HG03103 (cell line): ENCODE measurements around the gene MFRP.

Source experiments
- ATAC-seq: cut with Tn5 transposase; IDR thresholded peaks from one replicate; pipeline ENCODE4 v1.9.1; 2021; ENCODE audit warnings: low read depth; ENCODE audit not compliant: unreplicated experiment

The MFRP gene

DNA sequence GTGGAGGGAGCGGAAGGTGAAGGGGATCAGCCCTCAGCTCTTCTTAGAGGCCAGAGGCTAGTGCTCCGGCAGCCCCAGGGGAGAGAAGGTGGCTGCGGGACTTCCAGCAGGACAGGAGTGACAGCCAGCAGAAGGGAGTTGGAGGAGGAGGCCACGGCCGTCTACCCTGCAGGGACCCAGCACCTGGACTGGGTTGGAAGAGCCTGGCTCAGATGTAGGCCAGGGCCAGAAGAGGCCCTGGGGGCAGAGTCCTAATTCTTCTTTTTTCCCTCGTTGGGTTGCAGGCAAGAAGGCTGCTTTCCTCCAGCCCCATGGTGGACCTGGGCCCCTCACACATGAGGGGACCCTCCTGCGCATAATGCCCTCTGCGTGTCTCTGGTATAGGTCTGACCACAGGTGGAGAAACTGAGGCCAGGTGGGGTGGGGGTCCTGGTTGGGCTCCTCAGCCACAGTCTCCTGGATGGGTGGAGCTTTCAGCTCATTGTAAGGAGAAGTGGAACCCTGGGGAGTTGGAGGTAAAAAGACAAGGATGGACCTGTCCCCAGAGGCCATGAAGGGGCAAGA lies 27.3 kb downstream of the MFRP start:
- ATAC-seq, result no peak

DNA sequence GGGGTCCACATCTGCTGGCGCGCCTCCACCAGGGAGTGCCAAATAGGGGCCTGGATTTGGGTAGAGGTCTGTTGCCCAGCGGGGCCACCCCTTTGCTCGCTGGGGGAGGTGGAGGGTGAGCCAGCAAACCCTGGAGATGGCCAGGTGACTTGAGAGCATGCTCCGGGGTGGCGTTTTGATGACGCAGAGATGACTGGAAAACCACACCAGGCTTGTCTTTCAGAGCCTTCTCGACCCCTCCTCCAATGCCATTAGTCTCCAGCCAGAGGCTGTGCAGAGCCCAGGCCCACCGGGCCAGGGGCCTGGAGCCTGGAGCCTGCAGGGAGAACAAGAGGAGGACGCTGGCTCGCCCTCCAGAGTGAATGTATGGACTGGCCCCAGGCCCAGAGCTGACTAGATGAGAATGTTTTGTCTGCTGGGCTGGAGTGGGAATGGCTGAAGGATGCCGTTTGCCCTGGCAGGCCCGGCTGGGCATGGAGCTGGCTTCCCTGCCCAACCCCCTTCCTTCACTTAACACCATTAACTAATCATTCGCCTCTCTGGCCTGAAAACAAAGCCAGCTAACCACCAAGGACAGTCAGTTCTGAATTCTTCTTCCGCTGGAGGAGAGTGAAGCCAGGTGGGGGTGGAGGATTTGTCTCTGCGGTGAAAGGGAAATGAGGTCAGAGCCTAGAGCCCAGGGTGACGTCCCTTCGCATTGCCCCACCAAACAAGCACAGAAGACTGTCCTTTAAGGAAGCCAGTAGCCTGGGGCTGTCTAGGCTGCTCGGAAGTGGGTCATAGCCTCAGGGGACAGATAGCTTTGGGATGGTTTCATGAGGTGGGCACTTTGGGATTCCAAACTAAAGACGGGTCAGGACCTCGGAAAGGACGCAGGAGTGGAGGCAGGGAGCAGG lies 28.0 kb downstream of the MFRP start:
- no peak for ATAC-seq

DNA sequence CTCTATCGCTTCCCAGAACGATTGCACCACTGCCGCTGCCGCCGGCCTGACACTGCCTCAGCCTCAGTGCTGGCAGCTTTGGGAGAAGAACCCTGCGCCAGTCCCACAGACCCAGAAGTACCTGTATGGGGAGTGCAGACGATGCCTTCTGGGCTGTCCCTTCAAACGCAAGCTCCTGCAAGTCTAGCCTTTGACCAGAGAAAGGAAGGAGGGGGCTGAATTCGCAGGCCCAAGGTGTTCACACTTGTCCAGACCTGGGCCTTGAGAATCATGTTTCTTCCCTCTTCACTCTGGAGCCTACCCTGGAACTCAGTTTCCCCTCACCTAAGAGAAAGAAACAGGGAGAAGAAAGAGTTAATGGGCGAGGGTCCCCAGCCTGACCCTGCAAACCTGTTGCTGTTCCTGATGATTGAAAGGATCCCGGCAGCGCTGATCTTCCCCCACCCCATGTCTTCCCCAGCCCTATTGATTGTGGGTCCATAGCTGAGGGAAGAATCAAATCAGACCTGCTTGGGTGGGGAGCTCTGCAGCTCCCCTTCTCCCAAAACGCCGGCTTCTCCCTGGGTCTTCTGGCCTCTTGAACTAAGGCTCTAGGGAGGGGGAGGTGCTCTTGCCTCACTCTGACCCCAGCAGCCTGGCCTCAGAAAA lies 28.8 kb downstream of the MFRP start:
- ATAC-seq, result no peak

DNA sequence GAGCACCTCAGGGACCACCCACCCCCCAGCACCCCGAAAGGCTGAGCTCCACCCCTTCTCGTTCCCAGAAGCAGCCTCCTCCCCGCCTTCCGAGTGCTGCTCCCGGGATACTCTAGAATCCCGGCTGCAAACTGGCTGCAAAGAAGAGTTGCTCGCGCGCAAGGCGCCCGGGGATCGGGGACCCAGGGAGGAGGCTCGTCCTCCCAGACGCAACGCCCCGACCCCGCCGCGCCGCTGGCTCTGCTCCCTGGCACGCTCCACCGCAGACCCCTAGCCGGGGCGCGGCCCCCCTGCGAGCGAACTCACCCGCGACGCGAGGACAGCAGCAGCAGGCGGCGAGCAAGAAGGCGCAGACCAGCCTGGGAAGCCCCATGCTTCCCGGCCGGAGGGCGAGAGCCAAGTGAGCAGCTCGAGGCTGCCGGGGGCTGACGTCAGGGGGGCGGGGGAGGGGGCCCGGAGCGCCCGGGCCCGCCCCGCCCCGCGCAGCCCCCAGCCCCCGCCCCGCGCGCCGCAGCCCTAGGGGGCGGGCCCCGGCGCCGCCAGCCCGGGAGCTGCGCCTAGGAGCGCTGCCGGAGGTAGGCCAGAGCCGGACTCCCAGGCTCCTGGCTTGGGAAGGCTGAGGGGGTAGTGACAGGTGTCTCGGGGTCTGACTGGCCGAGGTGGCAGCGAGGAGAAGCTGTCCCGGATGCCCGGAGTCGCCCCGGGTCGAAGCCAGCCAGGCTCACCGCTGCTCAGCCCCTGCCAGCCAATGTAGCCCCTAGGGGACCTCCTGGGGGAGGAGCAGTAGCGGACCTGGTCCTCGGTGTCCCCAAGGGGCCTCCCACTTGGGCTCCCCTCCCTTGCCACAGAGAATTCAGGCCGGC lies 29.5 kb downstream of the MFRP start, which contains the start of gene MCAM:
Gene MCAM (minus strand): TSS at position 402 of the 863 bp plus-strand sequence. CDS start 29 bp downstream, at position 373.
- ATAC-seq, result no peak

DNA sequence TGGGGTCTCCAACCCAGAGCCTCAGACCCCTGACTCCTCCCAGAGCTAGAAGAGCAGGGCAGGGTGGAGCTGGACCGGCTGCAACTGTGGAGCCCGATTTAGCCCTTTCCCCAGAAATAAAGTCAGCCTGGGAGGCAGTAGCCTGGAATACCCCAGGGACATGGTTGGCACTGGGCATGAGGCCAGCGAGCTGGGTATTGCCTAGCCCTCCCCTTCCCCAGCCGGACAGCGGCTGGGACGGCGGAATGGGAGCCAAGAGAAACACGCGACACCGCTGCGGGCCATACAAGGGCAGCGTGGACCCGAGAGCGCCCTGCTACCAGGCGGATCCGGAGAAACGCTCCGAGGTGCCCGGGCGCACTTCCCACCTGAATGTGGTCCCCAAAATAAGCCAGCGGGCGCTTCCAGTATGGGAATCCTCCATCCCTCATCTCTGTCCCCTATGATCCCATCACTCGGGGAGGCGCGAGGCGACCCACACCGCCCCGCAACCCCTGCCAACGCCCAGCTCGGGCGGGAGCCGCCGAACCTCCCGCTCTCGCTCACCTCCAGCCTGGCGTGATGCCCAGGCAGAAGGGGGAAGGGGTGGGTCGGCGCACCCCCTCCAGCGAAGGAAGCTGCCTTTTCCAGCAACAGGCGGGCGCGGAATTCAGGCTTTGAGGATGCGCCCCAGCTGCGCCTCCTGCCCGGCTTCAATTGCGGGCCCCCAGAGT lies 30.3 kb downstream of the MFRP start:
- ATAC-seq, result no peak

DNA sequence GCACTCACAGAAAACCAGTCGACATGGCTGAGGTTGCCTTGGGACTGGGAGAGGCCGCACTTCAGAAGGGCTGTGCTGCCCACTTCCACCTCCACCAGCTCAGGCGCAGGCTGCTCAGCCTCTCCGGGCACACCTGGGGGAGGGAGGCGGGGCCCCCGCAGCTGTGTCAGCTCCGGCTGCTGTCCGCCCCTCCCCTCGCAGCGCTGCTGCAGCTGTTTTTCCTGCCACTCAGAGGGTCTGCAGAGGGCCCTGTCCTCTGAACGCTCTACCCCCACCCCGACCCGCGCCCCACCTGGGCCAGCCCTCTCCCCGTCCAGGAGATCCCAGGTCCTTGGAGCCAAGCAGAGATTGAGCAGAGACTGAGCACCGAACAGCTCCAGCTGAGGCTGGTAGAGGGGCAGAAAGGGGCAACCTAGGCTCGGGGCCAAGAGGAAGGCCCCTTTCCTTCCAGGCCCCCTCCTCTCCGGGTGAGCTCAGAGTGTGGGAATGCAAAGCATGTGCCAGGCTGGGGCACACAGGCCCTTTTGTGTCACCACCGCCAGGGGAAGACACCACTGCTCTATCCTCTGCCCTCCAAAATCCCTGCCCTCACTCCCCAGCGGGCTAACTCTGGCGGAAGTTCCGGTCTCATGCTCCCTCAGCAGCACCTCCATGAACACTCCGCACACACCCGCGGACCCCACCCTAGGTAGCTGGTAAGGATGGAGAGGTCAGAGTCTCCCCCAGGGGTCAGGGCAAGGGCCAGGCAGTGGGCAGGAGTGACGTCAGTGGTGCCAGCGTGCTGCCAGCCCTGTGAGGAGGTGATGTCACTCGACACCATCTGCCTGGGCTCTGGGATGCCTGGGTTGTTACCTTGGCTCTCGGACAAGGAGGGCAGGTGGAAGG lies 31.1 kb downstream of the MFRP start:
- ATAC-seq, result no peak

DNA sequence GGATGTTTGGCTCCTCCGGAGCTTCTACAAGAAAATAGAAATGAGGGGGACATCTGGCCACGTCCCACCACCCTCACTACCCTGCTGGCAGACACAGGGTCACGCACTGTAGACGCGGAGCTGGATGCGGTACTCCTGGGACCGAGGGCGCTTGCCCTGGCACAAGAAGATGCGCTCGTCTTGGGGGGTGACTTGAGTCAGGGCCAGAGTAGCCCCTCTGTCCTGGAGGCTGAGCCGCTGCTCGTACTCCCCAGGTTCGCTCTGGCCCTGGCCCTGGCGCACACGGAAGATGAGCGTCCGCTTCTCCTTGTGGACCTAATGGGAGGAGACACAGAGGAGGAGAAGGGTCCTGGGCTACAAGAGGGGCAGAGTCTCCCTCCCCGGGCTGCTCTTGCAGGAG lies 31.8 kb downstream of the MFRP start:
- ATAC-seq, result no peak

DNA sequence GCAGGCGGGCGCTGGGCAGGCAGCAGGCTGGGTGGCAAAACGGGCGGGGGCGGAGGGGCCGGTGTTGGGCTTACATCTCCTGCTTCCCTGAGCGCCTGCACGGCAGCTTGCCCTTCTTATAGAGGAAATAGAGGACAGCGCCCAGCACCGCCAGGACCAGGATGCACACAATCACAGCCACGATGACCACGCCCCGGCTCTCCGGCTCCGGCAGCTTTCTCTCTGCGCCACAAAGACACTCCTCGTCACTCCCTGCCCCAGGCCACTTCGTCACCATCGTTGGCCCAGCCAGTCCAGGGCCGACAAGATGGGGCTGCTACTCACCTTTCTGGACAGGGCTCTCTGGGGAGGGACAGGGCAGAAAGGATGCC lies 35.8 kb downstream of the MFRP start:
- no peak for ATAC-seq

DNA sequence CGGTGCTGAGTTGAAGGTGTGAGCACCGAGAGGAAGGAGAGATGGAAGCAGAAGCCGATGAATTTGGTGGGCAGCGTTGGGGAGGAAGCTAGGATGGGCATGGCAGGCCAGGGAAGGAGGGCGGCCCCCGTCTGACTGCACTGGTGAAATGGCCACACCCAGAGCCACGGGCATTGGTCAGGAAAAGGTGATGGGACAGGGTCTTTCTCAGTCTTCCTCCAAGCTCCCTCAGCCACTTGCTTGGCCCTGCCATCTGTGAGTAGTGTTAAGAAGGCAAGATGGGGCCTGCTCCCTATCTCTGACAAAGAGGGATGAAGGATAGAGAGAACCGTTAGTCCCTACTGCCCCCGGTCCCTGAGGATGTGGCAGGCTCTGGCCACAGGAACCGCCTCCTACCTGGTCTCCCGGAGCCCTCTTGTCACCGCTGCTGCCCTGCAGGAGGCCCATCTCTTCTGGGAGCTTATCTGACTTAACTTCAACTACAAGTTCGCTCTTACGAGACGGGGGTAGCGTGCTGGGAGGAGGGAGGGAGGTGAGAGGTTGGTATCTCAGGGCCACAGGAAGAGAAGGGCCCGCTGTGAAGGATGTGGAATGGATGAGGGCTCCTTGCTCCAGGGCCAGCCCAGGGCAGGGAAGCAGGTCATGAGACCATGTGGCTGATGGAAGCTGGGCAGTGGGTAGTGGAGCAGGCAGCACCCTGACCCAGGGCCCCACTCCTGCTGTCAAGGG lies 36.4 kb downstream of the MFRP start:
- ATAC-seq, result no peak

DNA sequence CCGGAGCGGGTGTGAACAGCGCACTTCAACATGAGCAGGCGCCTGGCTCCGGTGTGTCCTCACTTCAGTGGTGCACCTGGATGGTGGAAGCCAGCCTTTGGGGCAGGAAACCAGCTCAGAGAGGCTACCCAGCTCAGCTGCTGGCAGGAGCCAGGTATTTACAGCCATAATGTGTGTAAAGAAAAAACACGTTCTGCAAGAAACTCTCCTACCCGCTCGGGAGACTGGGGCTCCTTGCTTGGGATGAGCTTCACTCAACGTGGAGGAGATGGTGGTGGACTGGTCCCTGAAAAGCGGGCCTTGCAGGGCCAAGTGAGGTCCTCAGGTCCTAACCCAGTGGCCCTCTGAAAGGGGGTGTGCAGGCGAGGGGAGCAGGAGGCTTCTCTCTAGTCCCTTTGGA lies 37.1 kb downstream of the MFRP start:
- no peak for ATAC-seq

DNA sequence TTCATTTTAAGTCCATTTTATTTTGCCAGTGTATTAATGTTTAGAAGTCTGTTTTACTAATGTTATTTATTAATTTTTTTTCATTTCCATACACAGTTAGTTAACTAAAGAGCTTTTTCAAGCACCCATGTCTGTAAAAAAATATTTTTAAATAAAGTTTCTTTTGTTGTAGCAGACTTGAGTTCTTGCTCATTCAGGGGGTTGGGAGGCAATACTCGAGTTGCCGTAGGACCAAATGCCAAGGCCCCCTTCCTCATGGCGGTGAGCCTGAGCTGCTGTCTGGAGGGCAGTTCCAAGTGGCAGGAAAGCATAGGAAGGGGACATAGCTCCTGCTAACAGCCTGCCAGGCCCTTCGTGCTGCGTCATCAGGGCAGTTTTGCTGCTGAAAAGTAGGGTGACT lies 38.5 kb downstream of the MFRP start:
- ATAC-seq, result no peak

DNA sequence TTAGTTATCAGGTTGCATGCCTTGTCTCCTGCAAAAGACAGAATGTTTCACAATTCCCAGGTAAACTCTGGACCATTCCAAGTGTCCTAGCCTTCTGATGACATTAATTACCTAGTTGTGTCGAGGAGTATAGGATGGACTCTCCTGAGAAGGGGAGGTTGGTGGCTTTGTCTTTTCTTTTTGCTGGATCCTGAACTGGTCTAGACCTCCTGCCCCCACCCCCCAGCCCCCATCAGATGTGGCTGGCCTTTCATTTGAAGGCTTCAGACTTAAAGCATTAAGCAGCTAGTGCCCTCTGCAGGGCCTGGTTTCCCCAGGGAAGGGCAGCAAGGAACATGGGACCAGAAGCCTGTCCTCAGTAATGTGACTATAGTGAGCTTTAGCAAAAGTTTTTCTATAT lies 39.3 kb downstream of the MFRP start:
- ATAC-seq, result no peak

DNA sequence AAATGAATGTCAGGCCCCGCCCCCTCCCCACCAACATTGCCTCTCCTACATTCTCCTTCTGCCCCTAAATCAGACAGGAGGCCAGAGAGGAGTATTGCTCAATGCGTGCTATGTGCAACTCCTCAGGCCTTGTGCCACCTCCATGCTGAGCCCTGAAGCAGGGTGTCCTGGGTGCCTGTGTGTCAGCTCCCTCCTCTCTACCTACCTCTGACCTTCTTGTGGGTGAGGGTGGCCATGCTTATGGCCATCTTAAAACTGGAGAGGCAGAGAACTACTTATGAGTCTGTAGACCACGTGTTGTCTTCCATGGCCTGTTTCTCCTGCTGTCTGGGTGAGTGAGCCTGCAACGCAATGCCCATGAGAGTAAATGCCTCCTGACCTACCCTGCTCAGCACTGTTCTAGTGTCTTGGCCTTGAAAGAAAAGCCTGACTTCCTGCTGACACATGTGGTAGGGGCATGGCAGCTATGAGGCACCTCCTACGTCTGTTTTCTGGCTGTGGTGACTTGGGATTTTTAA lies 40.1 kb downstream of the MFRP start:
- no peak for ATAC-seq

DNA sequence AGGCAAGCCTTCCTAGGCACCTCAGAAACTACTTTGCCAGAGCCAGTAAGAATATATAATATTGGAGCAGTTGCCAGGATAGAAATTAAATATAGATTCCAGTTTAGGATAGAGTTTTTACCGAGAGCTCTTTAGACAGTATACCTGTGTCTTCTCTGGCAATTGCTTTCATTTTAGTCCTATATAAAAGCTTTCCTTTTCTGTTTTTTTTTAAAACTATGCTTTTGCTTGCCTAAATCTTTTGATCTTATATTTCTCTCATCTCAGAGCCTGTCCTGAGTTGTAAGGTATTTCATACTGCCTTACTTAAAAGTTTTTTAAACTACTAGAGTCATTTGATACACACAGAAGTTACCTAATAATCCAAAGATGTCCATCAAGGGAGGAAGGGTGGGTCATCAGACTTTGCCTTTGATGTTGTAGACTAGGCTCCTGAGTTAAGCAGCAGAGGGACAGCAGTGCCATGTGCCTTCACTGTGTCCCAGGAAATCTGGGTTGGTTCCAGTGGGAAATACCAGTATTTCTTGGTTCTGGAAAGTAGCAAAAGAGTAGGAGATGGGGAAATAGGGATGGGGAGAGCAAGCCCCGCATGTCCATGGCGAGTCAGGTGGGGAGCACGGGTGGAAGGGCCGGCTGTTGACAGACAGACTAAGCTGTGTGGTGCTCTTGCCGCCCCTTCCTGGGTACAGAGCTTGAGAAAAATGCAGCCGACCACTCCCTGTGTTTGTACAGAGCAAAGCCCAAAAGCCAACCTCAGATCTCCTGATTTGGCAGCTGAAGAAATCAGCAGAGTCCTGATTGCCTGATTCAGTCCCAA lies 40.7 kb downstream of the MFRP start:
- ATAC-seq, result no peak

DNA sequence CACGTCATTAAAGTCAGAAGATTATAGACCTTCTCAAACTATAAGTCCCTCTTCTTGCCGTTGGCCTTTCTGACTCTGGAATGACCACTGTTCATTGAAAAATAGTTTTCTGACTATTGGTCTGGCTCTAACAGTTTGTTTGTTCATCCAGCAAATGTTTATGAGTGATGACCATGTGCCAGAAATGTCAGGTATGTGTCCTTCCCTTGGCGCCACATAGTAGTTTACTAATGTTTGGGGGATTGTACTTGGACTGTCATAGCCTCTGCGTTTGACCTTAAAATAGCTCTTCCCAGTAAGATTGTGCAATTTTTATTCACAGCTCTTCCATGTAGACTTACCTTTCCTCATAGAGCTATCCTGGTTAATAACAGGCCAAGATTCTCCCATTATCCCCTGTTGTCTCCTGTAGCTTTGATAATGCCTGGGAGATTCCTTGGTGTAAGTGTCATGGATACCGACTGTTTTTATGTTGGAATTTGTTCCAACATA lies 43.2 kb downstream of the MFRP start:
- ATAC-seq, result no peak

DNA sequence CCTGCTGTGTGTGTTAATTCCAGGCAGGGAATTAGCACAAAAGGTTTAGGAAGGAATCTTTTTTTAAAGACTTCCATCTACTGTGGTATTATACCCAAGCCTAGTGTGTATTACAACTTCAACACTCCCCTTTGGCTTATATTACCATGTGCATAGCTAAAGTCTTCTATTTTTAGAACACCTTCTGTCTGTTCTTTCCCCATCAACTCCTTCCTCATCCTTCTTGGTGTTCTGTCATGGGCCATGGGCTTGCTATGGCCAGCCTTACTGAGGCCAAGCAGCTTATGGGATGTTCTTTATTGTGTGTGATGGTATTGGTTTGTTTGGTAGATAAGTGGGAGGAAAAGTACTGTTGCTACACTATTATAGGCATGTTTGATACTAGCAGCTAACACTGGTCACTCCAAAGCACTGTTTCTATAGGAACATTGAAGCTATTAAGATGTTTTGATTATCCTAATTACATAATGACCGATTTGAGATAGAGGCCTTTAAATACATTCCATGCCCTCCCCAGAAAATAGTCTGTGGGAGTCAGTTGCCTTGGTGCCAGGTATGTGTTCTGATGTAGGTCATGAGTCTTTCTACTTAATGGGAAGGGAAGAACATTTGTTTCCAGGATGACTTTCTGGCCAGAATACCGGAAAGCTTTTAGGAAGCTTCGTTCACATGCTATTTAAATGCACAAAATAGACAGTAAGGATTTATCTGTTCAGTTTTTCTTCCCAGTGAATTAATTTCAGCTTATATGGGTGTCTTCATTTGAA lies 46.1 kb downstream of the MFRP start:
- no peak for ATAC-seq

DNA sequence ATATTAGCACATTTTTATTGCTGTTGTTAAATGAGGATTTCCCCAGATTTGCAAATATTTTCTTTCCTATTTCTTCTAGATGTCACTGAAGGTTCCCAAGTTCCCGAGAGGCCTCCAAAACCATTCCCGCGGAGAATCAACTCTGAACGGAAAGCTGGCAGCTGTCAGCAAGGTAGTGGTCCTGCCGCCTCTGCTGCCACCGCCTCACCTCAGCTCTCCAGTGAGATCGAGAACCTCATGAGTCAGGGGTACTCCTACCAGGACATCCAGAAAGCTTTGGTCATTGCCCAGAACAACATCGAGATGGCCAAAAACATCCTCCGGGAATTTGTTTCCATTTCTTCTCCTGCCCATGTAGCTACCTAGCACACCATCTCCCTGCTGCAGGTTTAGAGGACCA lies 47.1 kb downstream of the MFRP start:
- no peak for ATAC-seq
